Measurements from ENCODE around the gene NLGN4X. TPM values are rescaled to one million over a fixed set of nuclear protein-coding genes. Genes with fewer than 3 reads are reported as not detected.

NLGN4X gene
- polyA plus RNA-seq, 3 donors: not detected

- Histone ChIP-seq H3K4me3 (replicated peaks in 1 of 3; ENCODE audit: low read depth in 2 of 3, low read length in 3 of 3) (no peak overlapping the region), H3K4me2 (replicated peaks; ENCODE audit: extremely low read depth, low read length, poor library complexity, severe bottlenecking) (no peak overlapping the region), H4K20me1 (ENCODE audit: insufficient read depth, low read length) (no peaks in the 10 kb centered on the region), H2AFZ (ENCODE audit: insufficient read depth, low read depth, low read length, poor library complexity, severe bottlenecking) (no peak overlapping the region), H3K27ac (ENCODE audit: low read depth in 1 of 2, low read length in 2 of 2) (no peak overlapping the region), H3K9me3 (replicated peaks in 1 of 2; ENCODE audit: control insufficient read depth in 1 of 2, insufficient read depth in 1 of 2, low read length in 2 of 2) (peaks cover 0 to 5% of the 10 kb centered on the region in 2 donors), H3K9ac (ENCODE audit: insufficient read depth, low read length, poor library complexity, severe bottlenecking) (no peak overlapping the region), H3K27me3 (ENCODE audit: control insufficient read depth in 2 of 2, insufficient read depth in 2 of 2, low read length in 2 of 2) (no peaks in the 10 kb centered on the region), H3K36me3 (replicated peaks in 1 of 2; ENCODE audit: control insufficient read depth in 1 of 2, insufficient read depth in 2 of 2, low read length in 2 of 2) (no peaks in the 10 kb centered on the region), H3K4me1 (ENCODE audit: control insufficient read depth in 1 of 2, insufficient read depth in 2 of 2, low read length in 2 of 2) (no peaks in the 10 kb centered on the region), H3K79me2 (ENCODE audit: insufficient read depth, low read length) (no peaks in the 10 kb centered on the region)
- Mint-ChIP-seq H3K36me3 (no peaks in the 10 kb centered on the region), H3K9me3 (peaks cover 0 to 10% (median 2%) of the 10 kb centered on the region in 7 donors), H3K4me3 (no peak overlapping the region), H3K27ac (no peak overlapping the region), H3K27me3 (ENCODE audit: low read depth in 3 of 3) (peaks cover 0 to 2% (median 0%) of the 10 kb centered on the region in 3 donors), H3K4me1 (no peaks in the 10 kb centered on the region)
- intact Hi-C loops (cut with micrococcal nuclease): no loop called here
- DNase-seq: no peak
- TF ChIP-seq CTCF (IDR thresholded peaks at IDR 0.05): no peak
- 0% methylated on average over 1 of the region's 4 CpGs for WGBS (ENCODE audit: insufficient coverage)
These were observed 43.7 kb downstream of the NLGN4X start for GRCh38 chrX:6184900-6185515.

GRCh38 chrX:6175914-6176313 lies 52.8 kb downstream of the NLGN4X start:
- intact Hi-C loops (cut with micrococcal nuclease): no loop called here
- 100% methylated on average over 1 of the region's 3 CpGs for WGBS (ENCODE audit: insufficient coverage)
- Mint-ChIP-seq H3K4me3 (no peak overlapping the region), H3K36me3 (no peaks in the 10 kb centered on the region), H3K27me3 (ENCODE audit: low read depth in 3 of 3) (peaks cover 0 to 1% (median 0%) of the 10 kb centered on the region in 3 donors), H3K9me3 (peaks cover 3 to 22% (median 6%) of the 10 kb centered on the region in 7 donors), H3K27ac (no peak overlapping the region), H3K4me1 (no peaks in the 10 kb centered on the region)
- no peak overlapping the region for H3K4me3 ChIP-seq (replicated peaks in 1 of 3; ENCODE audit: low read depth in 2 of 3, low read length in 3 of 3)
- no peaks in the 10 kb centered on the region for H3K27me3 ChIP-seq (ENCODE audit: control insufficient read depth in 2 of 2, insufficient read depth in 2 of 2, low read length in 2 of 2)
- peaks cover 3 to 9% of the 10 kb centered on the region in 2 donors for H3K9me3 ChIP-seq (replicated peaks in 1 of 2; ENCODE audit: control insufficient read depth in 1 of 2, insufficient read depth in 1 of 2, low read length in 2 of 2)
- H3K27ac ChIP-seq (ENCODE audit: low read depth in 1 of 2, low read length in 2 of 2): no peak overlapping the region
- no peak for DNase-seq
- H2AFZ ChIP-seq (ENCODE audit: insufficient read depth, low read depth, low read length, poor library complexity, severe bottlenecking): no peak overlapping the region
- no peaks in the 10 kb centered on the region for H3K79me2 ChIP-seq (ENCODE audit: insufficient read depth, low read length)
- no peaks in the 10 kb centered on the region for H3K4me1 ChIP-seq (ENCODE audit: control insufficient read depth in 1 of 2, insufficient read depth in 2 of 2, low read length in 2 of 2)
- H4K20me1 ChIP-seq (ENCODE audit: insufficient read depth, low read length): no peaks in the 10 kb centered on the region
- no peaks in the 10 kb centered on the region for H3K36me3 ChIP-seq (replicated peaks in 1 of 2; ENCODE audit: control insufficient read depth in 1 of 2, insufficient read depth in 2 of 2, low read length in 2 of 2)
- H3K9ac ChIP-seq (ENCODE audit: insufficient read depth, low read length, poor library complexity, severe bottlenecking): no peak overlapping the region
- TF ChIP-seq CTCF (IDR thresholded peaks at IDR 0.05): no peak
- H3K4me2 ChIP-seq (replicated peaks; ENCODE audit: extremely low read depth, low read length, poor library complexity, severe bottlenecking): no peak overlapping the region

All from CD14-positive monocyte (primary cell).